ENCODE measurements around the gene TRAF3. TPM values are rescaled to one million over a fixed set of nuclear protein-coding genes. Genes with fewer than 3 reads are reported as not detected.

Gene TRAF3
- total RNA-seq: 10 to 100 TPM; 37.4 to 38.9 TPM

GRCh38 chr14:102776761-102777710 lies at the start of gene TRAF3:
TRAF3 (plus strand) TSS chr14:102777449; CDS start chr14:102870202, 92,753 bp downstream.
- CTCF ChIA-PET: no interaction called here
- peak; percentile 85 for DNase-seq
- peaks cover 42% of the 10 kb centered on the region for H3K4me1 Mint-ChIP-seq

GRCh38 chr14:102728501-102728900 lies 48.7 kb upstream of the TRAF3 start:
- no peaks in the 10 kb centered on the region for H3K9me3 Mint-ChIP-seq
- ChIA-PET POLR2A (no interaction called here), CTCF (interaction anchor here (2.2 kb wide), 1 partner anchor 34 kb away, joined by 9 read pairs; no protein-coding TSS in a partner anchor)

More at GRCh38 chr14:102776761-102777710, at the start of gene TRAF3:
- Mint-ChIP-seq H3K27ac (peak within 1 kb of the TSS; percentile 82), H3K36me3 (ENCODE audit: low read depth) (peaks cover 28% of the 10 kb centered on the region), H3K27me3 (no peaks in the 10 kb centered on the region), H3K9me3 (no peaks in the 10 kb centered on the region), H3K4me3 (peak within 1 kb of the TSS; percentile 88)
- POLR2A ChIA-PET: interaction anchor here (1.6 kb wide), 1 partner anchor 32 kb away, joined by 3 read pairs; no protein-coding TSS in a partner anchor

GRCh38 chr14:102729268-102729667 lies 48.0 kb upstream of the TRAF3 start:
- no peaks in the 10 kb centered on the region for H3K27me3 Mint-ChIP-seq
- DNase-seq: no peak
- H3K4me3 Mint-ChIP-seq: no peak overlapping the region
- H3K4me1 Mint-ChIP-seq: no peaks in the 10 kb centered on the region
- ChIA-PET CTCF (interaction anchor here (2.2 kb wide), 1 partner anchor 35 kb away, joined by 9 read pairs; no protein-coding TSS in a partner anchor), POLR2A (no interaction called here)
- no peak overlapping the region for H3K27ac Mint-ChIP-seq
- peaks cover 21% of the 10 kb centered on the region for H3K36me3 Mint-ChIP-seq (ENCODE audit: low read depth)
- H3K9me3 Mint-ChIP-seq: no peaks in the 10 kb centered on the region

More at GRCh38 chr14:102728501-102728900, 48.7 kb upstream of the TRAF3 start:
- Mint-ChIP-seq H3K36me3 (ENCODE audit: low read depth) (peaks cover 26% of the 10 kb centered on the region), H3K4me1 (no peaks in the 10 kb centered on the region), H3K4me3 (no peak overlapping the region), H3K27ac (no peak overlapping the region), H3K27me3 (no peaks in the 10 kb centered on the region)
- no peak for DNase-seq

GRCh38 chr14:102729825-102730224 lies 47.4 kb upstream of the TRAF3 start:
- H3K4me3 Mint-ChIP-seq: no peak overlapping the region
- no peak for DNase-seq
- peaks cover 21% of the 10 kb centered on the region for H3K36me3 Mint-ChIP-seq (ENCODE audit: low read depth)
- H3K27ac Mint-ChIP-seq: no peak overlapping the region
- H3K27me3 Mint-ChIP-seq: no peaks in the 10 kb centered on the region
- H3K4me1 Mint-ChIP-seq: no peaks in the 10 kb centered on the region
- H3K9me3 Mint-ChIP-seq: no peaks in the 10 kb centered on the region
- POLR2A ChIA-PET: no interaction called here
- CTCF ChIA-PET: interaction anchor here (2.2 kb wide), 1 partner anchor 35 kb away, joined by 9 read pairs; no protein-coding TSS in a partner anchor

GRCh38 chr14:102731101-102731870 lies 46.0 kb upstream of the TRAF3 start:
- POLR2A ChIA-PET: no interaction called here

GRCh38 chr14:102731871-102732800 lies 45.1 kb upstream of the TRAF3 start:
- Mint-ChIP-seq H3K27me3 (no peaks in the 10 kb centered on the region), H3K4me1 (no peaks in the 10 kb centered on the region), H3K27ac (no peak overlapping the region), H3K36me3 (ENCODE audit: low read depth) (peaks cover 7% of the 10 kb centered on the region), H3K4me3 (no peak overlapping the region), H3K9me3 (no peaks in the 10 kb centered on the region)
- CTCF ChIA-PET: interaction anchor here (1.1 kb wide), 1 partner anchor 207 kb away, joined by 3 read pairs; no protein-coding TSS in a partner anchor
- no peak for DNase-seq
- POLR2A ChIA-PET: no interaction called here

More at GRCh38 chr14:102731101-102731870, 46.0 kb upstream of the TRAF3 start:
- CTCF ChIA-PET: interaction anchor here (1.1 kb wide), 1 partner anchor 207 kb away, joined by 3 read pairs; no protein-coding TSS in a partner anchor
- Mint-ChIP-seq H3K36me3 (ENCODE audit: low read depth) (peaks cover 12% of the 10 kb centered on the region), H3K4me1 (no peaks in the 10 kb centered on the region), H3K4me3 (no peak overlapping the region), H3K27me3 (no peaks in the 10 kb centered on the region), H3K9me3 (no peaks in the 10 kb centered on the region), H3K27ac (no peak overlapping the region)
- DNase-seq: no peak

GRCh38 chr14:102732924-102733323 lies 44.3 kb upstream of the TRAF3 start:
- DNase-seq: no peak
- peaks cover 3% of the 10 kb centered on the region for H3K36me3 Mint-ChIP-seq (ENCODE audit: low read depth)
- no peaks in the 10 kb centered on the region for H3K4me1 Mint-ChIP-seq
- no peaks in the 10 kb centered on the region for H3K27me3 Mint-ChIP-seq
- H3K9me3 Mint-ChIP-seq: no peaks in the 10 kb centered on the region
- ChIA-PET POLR2A (no interaction called here), CTCF (no interaction called here)
- H3K27ac Mint-ChIP-seq: no peak overlapping the region
- no peak overlapping the region for H3K4me3 Mint-ChIP-seq

- Mint-ChIP-seq H3K4me3 (no peak overlapping the region), H3K27me3 (no peaks in the 10 kb centered on the region), H3K27ac (no peak overlapping the region), H3K36me3 (ENCODE audit: low read depth) (no peaks in the 10 kb centered on the region), H3K9me3 (no peaks in the 10 kb centered on the region), H3K4me1 (no peaks in the 10 kb centered on the region)
- ChIA-PET CTCF (no interaction called here), POLR2A (no interaction called here)
- no peak for DNase-seq
Measured at GRCh38 chr14:102733326-102733725, 43.9 kb upstream of the TRAF3 start.

GRCh38 chr14:102734436-102734835 lies 42.8 kb upstream of the TRAF3 start:
- H3K27ac Mint-ChIP-seq: no peak overlapping the region
- no peaks in the 10 kb centered on the region for H3K27me3 Mint-ChIP-seq
- no peaks in the 10 kb centered on the region for H3K4me1 Mint-ChIP-seq
- no peak overlapping the region for H3K4me3 Mint-ChIP-seq
- no peaks in the 10 kb centered on the region for H3K36me3 Mint-ChIP-seq (ENCODE audit: low read depth)
- ChIA-PET CTCF (no interaction called here), POLR2A (interaction anchor here (1.0 kb wide), 1 partner anchor 9 kb away, joined by 3 read pairs; no protein-coding TSS in a partner anchor)
- no peak for DNase-seq
- H3K9me3 Mint-ChIP-seq: no peaks in the 10 kb centered on the region

- DNase-seq: no peak
- POLR2A ChIA-PET: no interaction called here
- H3K27me3 Mint-ChIP-seq: no peaks in the 10 kb centered on the region
- no peak overlapping the region for H3K27ac Mint-ChIP-seq
- no peaks in the 10 kb centered on the region for H3K4me1 Mint-ChIP-seq
- H3K9me3 Mint-ChIP-seq: peaks cover 5% of the 10 kb centered on the region
- no peak overlapping the region for H3K4me3 Mint-ChIP-seq
- H3K36me3 Mint-ChIP-seq (ENCODE audit: low read depth): peaks cover 2% of the 10 kb centered on the region
- CTCF ChIA-PET: no interaction called here
Measured at GRCh38 chr14:102736956-102737355, 40.3 kb upstream of the TRAF3 start.

GRCh38 chr14:102737402-102738372 lies 39.6 kb upstream of the TRAF3 start:
- peaks cover 5% of the 10 kb centered on the region for H3K9me3 Mint-ChIP-seq
- peaks cover 3% of the 10 kb centered on the region for H3K36me3 Mint-ChIP-seq (ENCODE audit: low read depth)
- no peaks in the 10 kb centered on the region for H3K4me1 Mint-ChIP-seq
- CTCF ChIA-PET: no interaction called here
- no peak overlapping the region for H3K4me3 Mint-ChIP-seq
- POLR2A ChIA-PET: no interaction called here
- H3K27ac Mint-ChIP-seq: no peak overlapping the region
- no peaks in the 10 kb centered on the region for H3K27me3 Mint-ChIP-seq
- DNase-seq: no peak
